Activated CD8-positive, alpha-beta memory T cell treated with anti-CD3 and anti-CD28 coated beads for 1 hour (primary cell): ENCODE measurements around the gene RBM28.

Source experiments
- DNase-seq, 2 donors: peaks; one replicate each; pipeline ENCODE4 v3.0.0-alpha.2; 2020; ENCODE audit warnings: low read depth in 1 of 2; ENCODE audit errors: extremely low read depth in 1 of 2

The RBM28 gene

GRCh38 chr7:128376077-128376476 is 32.4 kb upstream of the RBM28 start:
- DNase-seq, result no peak

- no peak for DNase-seq
Observed at GRCh38 chr7:128374041-128374440, 30.3 kb upstream of the RBM28 start.

- DNase-seq, result no peak
Observed at GRCh38 chr7:128373606-128374005, 29.9 kb upstream of the RBM28 start.

- DNase-seq, result no peak
Observed at GRCh38 chr7:128370491-128370890, 26.8 kb upstream of the RBM28 start.

GRCh38 chr7:128366986-128367385 is 23.3 kb upstream of the RBM28 start:
- DNase-seq, result no peak

GRCh38 chr7:128366300-128366699 is 22.6 kb upstream of the RBM28 start:
- DNase-seq, result no peak

GRCh38 chr7:128365432-128365831 is 21.7 kb upstream of the RBM28 start:
- no peak for DNase-seq

GRCh38 chr7:128364166-128364870 is 20.6 kb upstream of the RBM28 start:
- DNase-seq, result no peak

- no peak for DNase-seq
Observed at GRCh38 chr7:128363261-128363721, 19.6 kb upstream of the RBM28 start.

GRCh38 chr7:128362670-128363069 is 19.0 kb upstream of the RBM28 start:
- DNase-seq, result no peak

- no peak for DNase-seq
Observed at GRCh38 chr7:128361411-128362379, 18.0 kb upstream of the RBM28 start, which contains the start of gene PRRT4. Gene PRRT4, minus strand, starts transcription at chr7:128361690.

- DNase-seq, result no peak
Observed at GRCh38 chr7:128360359-128360678, 16.6 kb upstream of the RBM28 start.

- no peak for DNase-seq
Observed at GRCh38 chr7:128359939-128360338, 16.2 kb upstream of the RBM28 start.

GRCh38 chr7:128359336-128359735 is 15.6 kb upstream of the RBM28 start:
- DNase-seq, result no peak

- no peak for DNase-seq
Observed at GRCh38 chr7:128358233-128358632, 14.5 kb upstream of the RBM28 start.

- DNase-seq, result no peak
Observed at GRCh38 chr7:128357217-128357613, 13.5 kb upstream of the RBM28 start.

GRCh38 chr7:128356546-128357216 is 13.0 kb upstream of the RBM28 start:
- no peak for DNase-seq

- DNase-seq, result no peak
Observed at GRCh38 chr7:128353610-128354009, 9.9 kb upstream of the RBM28 start.

GRCh38 chr7:128353189-128353588 is 9.5 kb upstream of the RBM28 start:
- no peak for DNase-seq

GRCh38 chr7:128352636-128353035 is 8.9 kb upstream of the RBM28 start:
- no peak for DNase-seq

GRCh38 chr7:128352153-128352537 is 8.4 kb upstream of the RBM28 start:
- DNase-seq, result no peak
